Left lung (tissue), 10 donors: ENCODE results near the gene HSD17B14. TPM values are rescaled to one million over a fixed set of nuclear protein-coding genes. Genes with fewer than 3 reads are reported as not detected.
"Not testable (repeated sequence)": the region's sequence is repeated elsewhere in the genome, so short reads cannot be mapped to it uniquely, and the experiment has no call there.

Experiments
- ATAC-seq: fragments of 200-7000 bp; cut with Tn5 transposase; one replicate; pipeline ENCODE4 v1.9.1; 2020; ENCODE audit warnings: moderate library complexity
- DNase-seq, 4 donors: peaks; one replicate each; pipeline ENCODE4 v3.0.0-alpha.2; 2013 to 2020
- H3K27ac ChIP-seq, 2 donors: fragments of 200-600 bp; sonication (generic) in 1 of 2; one replicate each; pipeline versions ENCODE4 v1.5.0 to v1.8.0; 2020 to 2021
- H3K27me3 ChIP-seq, 2 donors: fragments of 200-600 bp; sonication (generic) in 1 of 2; one replicate each; pipeline versions ENCODE4 v1.5.0 to v1.8.0; 2020 to 2021
- H3K36me3 ChIP-seq, 2 donors: fragments of 200-600 bp; sonication (generic) in 1 of 2; one replicate each; pipeline versions ENCODE4 v1.5.0 to v1.8.0; 2020 to 2021
- H3K4me1 ChIP-seq, 2 donors: fragments of 200-600 bp; one replicate each; pipeline ENCODE4 v1.8.0; 2021
- H3K4me3 ChIP-seq, 2 donors: fragments of 200-600 bp; sonication (generic) in 1 of 2; one replicate each; pipeline versions ENCODE4 v1.5.0 to v1.8.0; 2020 to 2021; ENCODE audit warnings: mild to moderate bottlenecking in 1 of 2
- H3K9me3 ChIP-seq, 2 donors: fragments of 200-600 bp; sonication (generic) in 1 of 2; one replicate each; pipeline versions ENCODE4 v1.5.0 to v1.8.0; 2020 to 2021
- intact Hi-C, 2 donors: fragments of 100-400 bp; cut with DNase I; formaldehyde crosslinking; loops; one replicate each; pipeline versions ENCODE4 v1.11.2 to v1.14.2; 2022
- polyA plus RNA-seq, 6 donors: library from polyadenylated mRNA; unstranded; fragments of 120-200 nt; gene quantifications; one replicate each; pipeline ENCODE4 v1.2.1, GENCODE V29; 2013; ENCODE audit not compliant: insufficient read length in 6 of 6
- total RNA-seq, 2 donors: library from RNA; stranded (reverse); fragmentation: NEBNext Ultra II Directional; extraction: Animal tissue kit (Norgen Biotek cat#: 25700); gene quantifications; one replicate each; pipeline ENCODE4 v1.2.1, GENCODE V29; 2021
- TF ChIP-seq, protein P1 (sequence below), 2 donors: fragments of 200-600 bp; sonication (generic) in 1 of 2; IDR thresholded peaks; one replicate each; pipeline versions ENCODE4 v1.5.0 to v1.8.0; 2021; ENCODE audit warnings: antibody characterized with exemption in 2 of 2
- donor health status: DM: no; HTN: yes; CAD: no.
- donor health status: DM: no; HTN: no; CAD: no.

HSD17B14 gene
- total and polyA plus RNA-seq, 8 donors, result 6.7 to 20.3 (median 9.3) TPM

DNA sequence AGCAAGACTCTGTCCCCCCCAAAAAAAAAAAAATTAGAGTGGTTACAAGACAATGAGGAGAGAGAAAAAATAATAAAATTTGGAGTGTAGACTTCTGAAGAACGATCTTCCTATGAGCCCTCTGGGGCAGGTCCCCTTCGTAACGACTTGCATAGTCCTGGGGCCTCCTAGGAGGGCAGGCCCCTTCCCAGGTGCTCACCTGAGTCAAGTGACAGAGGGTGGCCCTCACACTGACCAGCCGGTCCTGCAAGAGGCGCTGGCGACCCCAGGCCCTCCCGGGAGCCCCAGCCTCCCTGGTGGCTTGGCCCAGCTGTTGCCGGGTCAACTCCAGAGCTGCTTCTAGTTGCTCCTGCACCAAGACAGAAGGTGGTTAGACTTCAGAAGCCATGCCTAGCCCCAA, 17.2 kb upstream of the HSD17B14 start:
- no peak overlapping the region for H3K27ac ChIP-seq
- H3K27me3 ChIP-seq, result no peaks in the 10 kb centered on the region
- TF ChIP-seq, protein P1, sequence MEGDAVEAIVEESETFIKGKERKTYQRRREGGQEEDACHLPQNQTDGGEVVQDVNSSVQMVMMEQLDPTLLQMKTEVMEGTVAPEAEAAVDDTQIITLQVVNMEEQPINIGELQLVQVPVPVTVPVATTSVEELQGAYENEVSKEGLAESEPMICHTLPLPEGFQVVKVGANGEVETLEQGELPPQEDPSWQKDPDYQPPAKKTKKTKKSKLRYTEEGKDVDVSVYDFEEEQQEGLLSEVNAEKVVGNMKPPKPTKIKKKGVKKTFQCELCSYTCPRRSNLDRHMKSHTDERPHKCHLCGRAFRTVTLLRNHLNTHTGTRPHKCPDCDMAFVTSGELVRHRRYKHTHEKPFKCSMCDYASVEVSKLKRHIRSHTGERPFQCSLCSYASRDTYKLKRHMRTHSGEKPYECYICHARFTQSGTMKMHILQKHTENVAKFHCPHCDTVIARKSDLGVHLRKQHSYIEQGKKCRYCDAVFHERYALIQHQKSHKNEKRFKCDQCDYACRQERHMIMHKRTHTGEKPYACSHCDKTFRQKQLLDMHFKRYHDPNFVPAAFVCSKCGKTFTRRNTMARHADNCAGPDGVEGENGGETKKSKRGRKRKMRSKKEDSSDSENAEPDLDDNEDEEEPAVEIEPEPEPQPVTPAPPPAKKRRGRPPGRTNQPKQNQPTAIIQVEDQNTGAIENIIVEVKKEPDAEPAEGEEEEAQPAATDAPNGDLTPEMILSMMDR (IDR thresholded peaks at IDR 0.05), result no peak
- no peaks in the 10 kb centered on the region for H3K36me3 ChIP-seq
- DNase-seq (no peak), ATAC-seq (no peak)
- H3K4me3 ChIP-seq, result no peak overlapping the region
- no peaks in the 10 kb centered on the region for H3K9me3 ChIP-seq
- no peaks in the 10 kb centered on the region for H3K4me1 ChIP-seq
- intact Hi-C loops, result no loop called here

GRCh38 chr19:48852292-48852691, 16.0 kb upstream of the HSD17B14 start:
- H3K27ac ChIP-seq, result no peak overlapping the region
- no peak for DNase-seq
- TF ChIP-seq, protein P1 (IDR thresholded peaks at IDR 0.05), result no peak
- intact Hi-C loops, result no loop called here
- H3K27me3 ChIP-seq, result no peaks in the 10 kb centered on the region
- no peaks in the 10 kb centered on the region for H3K4me1 ChIP-seq
- peaks cover 0 to 4% of the 10 kb centered on the region in 2 donors for H3K36me3 ChIP-seq
- ATAC-seq, result no peak
- H3K9me3 ChIP-seq, result no peaks in the 10 kb centered on the region
- no peak overlapping the region for H3K4me3 ChIP-seq

- not testable (repeated sequence) for H3K27ac ChIP-seq, H3K9me3 ChIP-seq, H3K27me3 ChIP-seq, DNase-seq, H3K4me1 ChIP-seq, H3K4me3 ChIP-seq, ATAC-seq
- peaks cover 0 to 14% of the 10 kb centered on the region in 2 donors for H3K36me3 ChIP-seq
- intact Hi-C loops, result loop anchor here in 1 of 2 donors (10.0 kb wide), 1 partner anchor 52 kb away; no protein-coding TSS in a partner anchor
Measured at GRCh38 chr19:48846659-48847058, 10.4 kb upstream of the HSD17B14 start.

DNA sequence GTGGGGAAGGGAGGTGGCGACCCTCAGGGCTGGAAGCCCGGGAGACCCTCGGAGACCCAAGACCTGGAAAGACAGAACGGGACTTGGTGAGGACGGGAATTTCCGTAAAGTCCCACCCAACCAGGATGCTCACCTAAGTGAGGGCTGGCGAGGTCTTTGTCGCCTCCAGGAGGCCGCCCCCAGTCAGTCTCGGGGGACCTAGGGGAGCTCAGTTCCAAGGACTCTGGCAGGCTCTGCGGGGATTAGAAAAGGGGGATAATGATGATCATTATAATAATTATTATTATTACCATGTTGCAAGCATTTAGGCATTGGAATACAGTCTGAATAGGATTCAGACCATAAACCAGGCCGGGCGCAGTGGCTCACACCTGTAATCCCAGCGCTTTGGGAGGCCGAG, 9.1 kb upstream of the HSD17B14 start:
- H3K4me3 ChIP-seq, result no peak overlapping the region
- no peaks in the 10 kb centered on the region for H3K4me1 ChIP-seq
- intact Hi-C loops, result loop anchor here in 1 of 2 donors (10.0 kb wide), 1 partner anchor 51 kb away; no protein-coding TSS in a partner anchor
- H3K36me3 ChIP-seq, result peaks cover 0 to 14% of the 10 kb centered on the region in 2 donors
- no peak overlapping the region for H3K27ac ChIP-seq
- no peak for DNase-seq
- no peak for ATAC-seq
- TF ChIP-seq, protein P1 (IDR thresholded peaks at IDR 0.05), result no peak
- H3K27me3 ChIP-seq, result no peaks in the 10 kb centered on the region
- H3K9me3 ChIP-seq, result no peaks in the 10 kb centered on the region

- no peak overlapping the region for H3K4me3 ChIP-seq
- ATAC-seq, result no peak
- H3K27me3 ChIP-seq, result no peaks in the 10 kb centered on the region
- H3K27ac ChIP-seq, result no peak overlapping the region
- TF ChIP-seq, protein P1 (IDR thresholded peaks at IDR 0.05), result no peak
- no peaks in the 10 kb centered on the region for H3K4me1 ChIP-seq
- peaks cover 0 to 14% of the 10 kb centered on the region in 2 donors for H3K36me3 ChIP-seq
- DNase-seq, result no peak
- no peaks in the 10 kb centered on the region for H3K9me3 ChIP-seq
- intact Hi-C loops, result loop anchor here in 1 of 2 donors (10.0 kb wide), 1 partner anchor 50 kb away; no protein-coding TSS in a partner anchor
Measured at GRCh38 chr19:48844472-48844871, 8.2 kb upstream of the HSD17B14 start.

DNA sequence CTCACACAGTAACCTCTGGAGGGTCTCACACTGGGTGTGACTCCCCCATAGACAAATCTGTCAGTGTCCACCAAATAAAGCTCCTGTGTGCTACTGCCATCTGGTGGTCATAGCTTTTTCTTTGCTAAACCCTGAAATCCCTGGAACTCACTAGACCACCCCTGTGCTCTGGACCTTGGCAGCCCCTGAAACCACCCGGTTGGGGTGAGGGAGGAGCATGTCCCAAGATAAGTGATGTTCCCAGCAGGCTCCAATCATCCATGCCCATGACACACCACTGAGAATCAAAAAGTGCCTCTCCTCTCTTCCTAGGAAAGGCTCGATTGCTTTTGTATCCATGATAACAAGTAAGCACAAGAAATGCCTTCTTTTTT, 6.5 kb upstream of the HSD17B14 start:
- intact Hi-C loops, result loop anchor here in 1 of 2 donors (10.0 kb wide), 1 partner anchor 48 kb away; no protein-coding TSS in a partner anchor
- TF ChIP-seq, protein P1 (IDR thresholded peaks at IDR 0.05), result peak; percentile 70 to 78
- DNase-seq (peak in 2 of 4 donors; percentile 56 to 77), ATAC-seq (peak; percentile 87)
- H3K4me3 ChIP-seq, result no peak overlapping the region
- H3K27me3 ChIP-seq, result no peaks in the 10 kb centered on the region
- no peaks in the 10 kb centered on the region for H3K9me3 ChIP-seq
- H3K36me3 ChIP-seq, result peaks cover 0 to 14% of the 10 kb centered on the region in 2 donors
- H3K4me1 ChIP-seq, result no peaks in the 10 kb centered on the region
- no peak overlapping the region for H3K27ac ChIP-seq
